ENCODE data around the gene TMEM154. TPM values are rescaled to one million over a fixed set of nuclear protein-coding genes. Genes with fewer than 3 reads are reported as not detected.

TMEM154 gene
- total RNA-seq, 2 experiments from 2014 or later, result 13.6 to 16.7 TPM

DNA sequence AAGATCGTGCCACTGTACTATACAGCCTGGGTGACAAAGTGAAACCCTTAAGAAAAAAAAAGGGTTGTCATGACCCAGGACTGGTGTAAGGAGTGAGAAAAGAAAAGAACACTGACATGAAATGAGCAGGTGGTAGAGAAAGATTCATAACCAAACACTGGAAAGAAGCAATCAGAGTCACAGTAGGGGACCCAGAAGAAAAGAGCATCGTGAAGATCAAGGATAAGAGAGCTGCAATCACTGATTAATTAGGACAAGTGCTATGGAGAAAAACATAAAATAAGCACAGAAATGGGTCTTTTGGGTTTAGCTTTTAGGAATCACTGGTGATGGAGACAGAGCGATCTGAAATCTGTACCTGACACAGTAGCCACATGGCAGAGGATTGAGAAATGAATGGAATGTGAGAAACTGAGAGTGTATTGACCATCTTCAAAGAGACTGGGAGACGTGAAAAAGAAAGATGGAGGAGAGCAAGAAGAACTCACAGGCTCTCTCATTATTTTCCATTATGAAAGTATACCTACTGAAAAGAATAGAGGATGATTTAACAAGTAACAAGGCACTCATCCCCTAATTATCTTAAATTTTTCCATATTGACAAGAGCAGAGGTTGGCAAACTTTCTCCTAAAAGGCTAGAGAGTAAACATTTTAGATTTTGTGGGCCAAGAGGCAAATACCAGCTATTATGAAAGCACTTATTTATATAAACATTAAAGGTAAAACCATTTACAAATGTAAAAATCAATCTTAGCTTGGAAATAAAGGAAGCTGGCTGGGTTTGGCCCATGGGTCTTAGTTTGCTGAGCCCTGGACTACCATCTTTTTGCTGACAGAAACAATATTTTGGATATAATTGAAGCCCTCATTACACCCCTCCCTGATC lies 7.3 kb downstream of the TMEM154 start:
- Mint-ChIP-seq H3K4me3 (no peak overlapping the region), H3K4me1 (ENCODE audit: low read depth) (peaks cover 35% of the 10 kb centered on the region), H3K27me3 (no peaks in the 10 kb centered on the region), H3K27ac (no peak overlapping the region), H3K9me3 (no peaks in the 10 kb centered on the region), H3K36me3 (ENCODE audit: low read depth) (peaks cover 53% of the 10 kb centered on the region)
- H3K4me1 ChIP-seq (ENCODE audit: insufficient read depth, low read length), result peaks cover 14% of the 10 kb centered on the region
- H3K9me3 ChIP-seq (ENCODE audit: control insufficient read depth in 1 of 2, insufficient read depth in 1 of 2, low read length in 2 of 2), result no peaks in the 10 kb centered on the region
- H3K27ac ChIP-seq (ENCODE audit: low read depth in 1 of 2, low read length in 2 of 2), result no peak overlapping the region
- TF ChIP-seq, protein P1, sequence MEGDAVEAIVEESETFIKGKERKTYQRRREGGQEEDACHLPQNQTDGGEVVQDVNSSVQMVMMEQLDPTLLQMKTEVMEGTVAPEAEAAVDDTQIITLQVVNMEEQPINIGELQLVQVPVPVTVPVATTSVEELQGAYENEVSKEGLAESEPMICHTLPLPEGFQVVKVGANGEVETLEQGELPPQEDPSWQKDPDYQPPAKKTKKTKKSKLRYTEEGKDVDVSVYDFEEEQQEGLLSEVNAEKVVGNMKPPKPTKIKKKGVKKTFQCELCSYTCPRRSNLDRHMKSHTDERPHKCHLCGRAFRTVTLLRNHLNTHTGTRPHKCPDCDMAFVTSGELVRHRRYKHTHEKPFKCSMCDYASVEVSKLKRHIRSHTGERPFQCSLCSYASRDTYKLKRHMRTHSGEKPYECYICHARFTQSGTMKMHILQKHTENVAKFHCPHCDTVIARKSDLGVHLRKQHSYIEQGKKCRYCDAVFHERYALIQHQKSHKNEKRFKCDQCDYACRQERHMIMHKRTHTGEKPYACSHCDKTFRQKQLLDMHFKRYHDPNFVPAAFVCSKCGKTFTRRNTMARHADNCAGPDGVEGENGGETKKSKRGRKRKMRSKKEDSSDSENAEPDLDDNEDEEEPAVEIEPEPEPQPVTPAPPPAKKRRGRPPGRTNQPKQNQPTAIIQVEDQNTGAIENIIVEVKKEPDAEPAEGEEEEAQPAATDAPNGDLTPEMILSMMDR (IDR thresholded peaks at IDR 0.05), result no peak
- ATAC-seq (ENCODE audit: poor library complexity) (no peak), DNase-seq (no peak)
- H3K4me3 ChIP-seq (ENCODE audit: low read length), result no peak overlapping the region
- POLR2A ChIA-PET, result no interaction called here
- intact Hi-C loops (cut with DNase I, micrococcal nuclease), result no loop called here
- CTCF ChIA-PET, result no interaction called here
- H3K27me3 ChIP-seq (ENCODE audit: control insufficient read depth in 1 of 2, insufficient read depth in 2 of 2, low read length in 2 of 2), result no peaks in the 10 kb centered on the region
- H3K36me3 ChIP-seq (ENCODE audit: insufficient read depth, low read length), result peaks cover 14% of the 10 kb centered on the region

DNA sequence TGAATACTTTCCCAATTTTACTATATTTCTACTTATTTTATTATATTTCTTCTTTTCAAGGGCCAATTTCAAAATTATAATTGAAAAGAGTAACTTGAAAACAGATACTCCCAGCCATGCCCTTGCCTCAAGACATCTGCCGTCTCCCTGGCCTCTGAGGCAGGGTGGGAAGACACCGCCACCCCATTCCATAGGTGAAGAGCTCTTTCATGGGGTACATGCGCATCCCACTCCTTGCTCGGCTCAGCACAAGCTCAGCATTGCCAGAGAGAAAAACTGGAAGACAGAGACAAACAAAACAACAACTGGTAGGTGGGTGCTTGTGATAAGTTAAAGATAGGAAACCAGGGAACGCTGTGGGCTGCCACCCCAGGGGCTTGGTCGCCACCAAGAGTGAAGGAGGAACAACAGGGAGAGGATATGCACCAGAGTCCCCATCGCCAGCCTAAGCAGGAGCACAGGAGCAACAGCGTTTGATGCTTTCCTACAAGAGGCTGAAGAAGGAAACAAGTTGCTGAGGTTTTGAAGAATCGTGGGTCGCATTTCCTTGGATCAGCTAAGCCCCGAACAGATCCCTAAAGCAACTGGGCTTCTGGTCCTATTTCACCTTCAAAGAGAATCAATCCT lies 11.3 kb downstream of the TMEM154 start:
- peaks cover 8% of the 10 kb centered on the region for H3K36me3 ChIP-seq (ENCODE audit: insufficient read depth, low read length)
- TF ChIP-seq, protein P1 (IDR thresholded peaks at IDR 0.05), result no peak
- DNase-seq, result no peak
- H3K4me1 ChIP-seq (ENCODE audit: insufficient read depth, low read length), result peaks cover 4% of the 10 kb centered on the region
- no peak overlapping the region for H3K4me3 ChIP-seq (ENCODE audit: low read length)
- Mint-ChIP-seq H3K4me3 (no peak overlapping the region), H3K4me1 (ENCODE audit: low read depth) (peaks cover 29% of the 10 kb centered on the region), H3K9me3 (no peaks in the 10 kb centered on the region), H3K27ac (no peak overlapping the region), H3K27me3 (no peaks in the 10 kb centered on the region), H3K36me3 (ENCODE audit: low read depth) (peaks cover 46% of the 10 kb centered on the region)
- ChIA-PET CTCF (no interaction called here), POLR2A (no interaction called here)
- H3K27ac ChIP-seq (ENCODE audit: low read depth in 1 of 2, low read length in 2 of 2), result no peak overlapping the region
- intact Hi-C loops (cut with DNase I, micrococcal nuclease), result no loop called here
- no peak for ATAC-seq (ENCODE audit: poor library complexity)
- no peaks in the 10 kb centered on the region for H3K27me3 ChIP-seq (ENCODE audit: control insufficient read depth in 1 of 2, insufficient read depth in 2 of 2, low read length in 2 of 2)
- H3K9me3 ChIP-seq (ENCODE audit: control insufficient read depth in 1 of 2, insufficient read depth in 1 of 2, low read length in 2 of 2), result no peaks in the 10 kb centered on the region

DNA sequence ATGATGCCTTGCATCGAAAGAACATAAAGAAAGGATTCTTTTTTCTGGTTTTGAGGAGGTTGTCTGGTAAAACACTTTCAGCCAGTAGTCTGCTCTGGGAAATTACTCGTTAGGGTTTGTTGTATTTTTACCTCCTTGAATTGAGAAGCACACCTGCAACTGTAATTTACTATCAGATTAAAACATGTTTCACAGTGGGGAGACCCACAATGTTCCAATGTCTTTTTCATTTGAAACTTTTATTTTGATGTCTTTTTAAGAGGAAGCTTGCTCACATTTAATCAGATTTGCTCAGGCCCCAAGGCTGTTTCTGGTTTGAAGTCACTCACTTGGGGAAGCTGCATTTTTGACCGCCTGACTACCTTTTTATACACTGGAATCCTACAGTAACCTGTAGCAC lies 12.0 kb downstream of the TMEM154 start:
- H3K36me3 ChIP-seq (ENCODE audit: insufficient read depth, low read length), result peaks cover 8% of the 10 kb centered on the region
- Mint-ChIP-seq H3K27ac (no peak overlapping the region), H3K9me3 (no peaks in the 10 kb centered on the region), H3K4me1 (ENCODE audit: low read depth) (peaks cover 36% of the 10 kb centered on the region), H3K36me3 (ENCODE audit: low read depth) (peaks cover 53% of the 10 kb centered on the region), H3K27me3 (no peaks in the 10 kb centered on the region), H3K4me3 (no peak overlapping the region)
- ATAC-seq (ENCODE audit: poor library complexity) (no peak), DNase-seq (no peak)
- no peaks in the 10 kb centered on the region for H3K27me3 ChIP-seq (ENCODE audit: control insufficient read depth in 1 of 2, insufficient read depth in 2 of 2, low read length in 2 of 2)
- ChIA-PET POLR2A (no interaction called here), CTCF (no interaction called here)
- intact Hi-C loops (cut with DNase I, micrococcal nuclease), result no loop called here
- no peaks in the 10 kb centered on the region for H3K9me3 ChIP-seq (ENCODE audit: control insufficient read depth in 1 of 2, insufficient read depth in 1 of 2, low read length in 2 of 2)
- no peak overlapping the region for H3K4me3 ChIP-seq (ENCODE audit: low read length)
- TF ChIP-seq, protein P1 (IDR thresholded peaks at IDR 0.05), result no peak
- H3K27ac ChIP-seq (ENCODE audit: low read depth in 1 of 2, low read length in 2 of 2), result no peak overlapping the region
- H3K4me1 ChIP-seq (ENCODE audit: insufficient read depth, low read length), result peaks cover 8% of the 10 kb centered on the region
